Body of pancreas (tissue), 4 donors: ENCODE measurements around the gene LRRC49. TPM values are rescaled to one million over a fixed set of nuclear protein-coding genes. Genes with fewer than 3 reads are reported as not detected.
A peak's percentile ranks its signal among the peaks of the same experiment; 100 is the strongest.

Source experiments
- ATAC-seq: fragments of 150-250 bp; one replicate; pipeline ENCODE4 v1.9.1; 2016
- DNase-seq, 4 donors: peaks; one replicate each; pipeline ENCODE4 v3.0.0-alpha.2; 2019
- H3K27ac ChIP-seq, 4 donors: fragments of 200-600 bp; sonication (generic); 1 replicate in 3 of 4; 2 replicates in 1 of 4; pipeline versions ENCODE4 v1.5.1 to v1.6.1; 2016 to 2019; ENCODE audit warnings: mild to moderate bottlenecking in 1 of 4, mixed read lengths in 1 of 4, moderate library complexity in 1 of 4
- H3K27me3 ChIP-seq, 2 donors: fragments of 200-600 bp; sonication (generic); one replicate each; pipeline ENCODE4 v1.6.0; 2016; ENCODE audit warnings: mild to moderate bottlenecking in 1 of 2
- H3K36me3 ChIP-seq, 2 donors: fragments of 200-600 bp; sonication (generic); replicated peaks in 1 of 2; 2 replicates each; pipeline ENCODE4 v1.5.1; 2016; ENCODE audit warnings: low read depth in 2 of 2; ENCODE audit not compliant: insufficient read depth in 1 of 2
- H3K4me1 ChIP-seq: fragments of 200-600 bp; sonication (generic); one replicate; pipeline ENCODE4 v1.6.0; 2016
- H3K4me3 ChIP-seq, 2 donors: fragments of 200-600 bp; sonication (generic); 1 replicate in 1 of 2; 2 replicates in 1 of 2; pipeline ENCODE4 v1.5.1; 2016 to 2019
- H3K9me3 ChIP-seq, 3 donors: fragments of 200-600 bp; sonication (generic); 1 replicate in 2 of 3; 2 replicates in 1 of 3; pipeline ENCODE4 v1.5.1; 2016
- CTCF ChIP-seq, 7 experiments: fragments of 450-650 bp in 4 of 7; fragments of 200-600 bp in 3 of 7; sonication (generic) in 3 of 7; IDR thresholded peaks; one replicate each; pipeline ENCODE4 v1.5.1; 2016 to 2019; ENCODE audit warnings: antibody characterized with exemption in 7 of 7
- POLR2A ChIP-seq, 3 donors: fragments of 450-650 bp; IDR thresholded peaks; one replicate each; pipeline ENCODE4 v1.6.1; 2016; ENCODE audit warnings: antibody characterized with exemption in 3 of 3, mild to moderate bottlenecking in 2 of 3
- WGBS, 2 donors: methylation state at CpG; one replicate each; pipeline ENCODE4 v1.1.5; 2017; 5-methylcytosine and 5-hydroxymethylcytosine counted together
- intact Hi-C: fragments of 100-400 bp; cut with DNase I; formaldehyde crosslinking; loops from one replicate; pipeline ENCODE4 v1.15.1; 2023
- total RNA-seq, 2 donors: library from RNA; depleted of rRNA; stranded (reverse); fragments of >200 nt; gene quantifications; one replicate each; pipeline ENCODE4 v1.1.0, GENCODE V29; 2016

LRRC49 gene
- total RNA-seq, 2 donors from 2014 or later, result 3.0 to 7.3 TPM

- Histone ChIP-seq H3K27me3 (no peaks in the 10 kb centered on the region), H3K9me3 (no peaks in the 10 kb centered on the region), H3K4me3 (no peak overlapping the region), H3K4me1 (no peaks in the 10 kb centered on the region), H3K27ac (no peak overlapping the region), H3K36me3 (no peaks in the 10 kb centered on the region)
- no peak for TF ChIP-seq POLR2A (IDR thresholded peaks at IDR 0.05)
- no peak for TF ChIP-seq CTCF (IDR thresholded peaks at IDR 0.05)
- DNase-seq (no peak), ATAC-seq (no peak)
- WGBS, 2 donors, result 62% methylated on average over 1 of the region's 1 CpG
- intact Hi-C loops, result no loop called here
These were observed 75.0 kb downstream of the LRRC49 start for GRCh38 chr15:70967646-70968045.

GRCh38 chr15:70974004-70974832 is 81.6 kb downstream of the LRRC49 start:
- no peaks in the 10 kb centered on the region for H3K9me3 ChIP-seq
- H3K4me1 ChIP-seq, result no peaks in the 10 kb centered on the region
- no peaks in the 10 kb centered on the region for H3K36me3 ChIP-seq
- no peak overlapping the region for H3K4me3 ChIP-seq
- DNase-seq (no peak), ATAC-seq (no peak)
- no peaks in the 10 kb centered on the region for H3K27me3 ChIP-seq
- H3K27ac ChIP-seq, result no peak overlapping the region
- TF ChIP-seq POLR2A (IDR thresholded peaks at IDR 0.05) (no peak), CTCF (IDR thresholded peaks at IDR 0.05) (peak in 5 of 7 experiments; percentile 9 to 35 (median 18))
- intact Hi-C loops, result no loop called here
- 57 to 68% methylated on average over 5 of the region's 5 CpGs for WGBS, 2 donors

GRCh38 chr15:70976851-70977250 is 84.2 kb downstream of the LRRC49 start:
- ATAC-seq (no peak), DNase-seq (no peak)
- intact Hi-C loops, result no loop called here
- Histone ChIP-seq H3K27ac (no peak overlapping the region), H3K36me3 (no peaks in the 10 kb centered on the region), H3K4me1 (no peaks in the 10 kb centered on the region), H3K27me3 (no peaks in the 10 kb centered on the region), H3K9me3 (no peaks in the 10 kb centered on the region), H3K4me3 (no peak overlapping the region)
- 93 to 98% methylated on average over 2 of the region's 2 CpGs for WGBS, 2 donors
- TF ChIP-seq CTCF (IDR thresholded peaks at IDR 0.05), result no peak
- no peak for TF ChIP-seq POLR2A (IDR thresholded peaks at IDR 0.05)

- Histone ChIP-seq H3K36me3 (no peaks in the 10 kb centered on the region), H3K9me3 (peaks cover 0 to 6% (median 0%) of the 10 kb centered on the region in 3 donors), H3K4me1 (no peaks in the 10 kb centered on the region), H3K27me3 (no peaks in the 10 kb centered on the region), H3K4me3 (no peak overlapping the region), H3K27ac (no peak overlapping the region)
- ATAC-seq (no peak), DNase-seq (no peak)
- 33 to 41% methylated on average over 5 of the region's 5 CpGs for WGBS, 2 donors
- intact Hi-C loops, result no loop called here
- no peak for TF ChIP-seq POLR2A (IDR thresholded peaks at IDR 0.05)
- no peak for TF ChIP-seq CTCF (IDR thresholded peaks at IDR 0.05)
These were observed 102.9 kb downstream of the LRRC49 start for GRCh38 chr15:70995383-70995970.
